CD4-positive, alpha-beta T cell treated with Interleukin-6 for 4 hours (primary cell): ENCODE measurements around the gene STARD5.
A peak's percentile ranks its signal among the peaks of the same experiment; 100 is the strongest.

ENCODE experiments used
- DNase-seq: peaks from one replicate; pipeline ENCODE4 v3.0.0-alpha.2; 2020; ENCODE audit warnings: mixed read lengths

STARD5 gene

DNA sequence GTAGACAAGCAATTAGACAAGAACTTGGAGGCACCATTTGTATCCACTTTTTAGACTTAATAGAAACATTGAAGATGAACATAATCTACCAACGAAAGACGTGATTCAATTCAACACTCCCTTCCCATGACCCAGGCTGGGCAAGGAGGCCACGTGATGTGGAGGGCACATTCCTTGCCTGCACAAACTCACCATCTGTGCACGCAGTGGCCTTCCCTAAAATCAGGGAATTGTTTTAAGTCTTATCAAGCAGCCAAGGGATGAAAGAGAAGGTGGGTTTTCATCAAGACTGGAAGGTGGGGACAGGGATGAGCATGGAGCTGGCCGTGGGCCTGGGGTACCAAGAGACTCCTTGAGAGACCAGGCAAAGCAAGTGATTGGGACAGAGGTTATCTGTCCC lies 13.5 kb downstream of the STARD5 start:
- DNase-seq: no peak

DNA sequence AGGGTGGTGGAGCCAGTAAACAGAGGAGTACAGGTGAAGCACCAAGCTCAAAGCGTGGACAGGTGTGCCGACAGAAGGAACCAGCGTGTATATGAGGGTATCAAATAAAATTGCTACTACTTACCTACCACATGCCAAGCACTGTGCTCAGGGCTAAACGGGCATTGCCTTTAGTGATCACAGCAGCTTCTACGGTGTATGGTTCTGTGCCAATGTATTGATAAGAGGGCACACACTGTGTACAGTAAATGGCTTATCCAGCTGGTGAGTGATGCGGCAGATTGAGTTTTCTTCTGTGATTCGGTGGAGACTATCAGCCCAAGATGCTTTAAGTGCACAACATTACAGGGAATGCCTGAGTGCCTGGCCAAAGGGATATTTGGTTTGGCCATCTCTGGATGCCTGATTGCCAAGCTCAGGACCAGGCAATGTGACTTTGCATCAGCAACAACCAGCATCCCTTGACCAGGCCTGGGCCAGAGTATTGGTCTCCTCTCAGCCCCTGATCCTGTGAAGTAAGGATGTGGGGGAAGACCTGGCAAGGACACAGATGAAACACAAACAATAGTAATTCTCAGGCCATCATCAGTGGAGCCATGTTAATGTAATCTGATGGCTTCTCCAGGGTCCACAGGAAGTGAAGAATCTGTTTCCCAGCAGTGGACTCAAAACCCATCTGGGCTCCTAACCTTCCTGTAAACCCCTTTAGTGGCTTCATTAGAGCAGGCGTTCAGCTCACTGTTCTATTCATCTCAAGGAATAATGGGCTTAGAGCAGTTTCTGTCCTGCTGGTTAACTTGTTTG lies 14.1 kb downstream of the STARD5 start:
- no peak for DNase-seq

DNA sequence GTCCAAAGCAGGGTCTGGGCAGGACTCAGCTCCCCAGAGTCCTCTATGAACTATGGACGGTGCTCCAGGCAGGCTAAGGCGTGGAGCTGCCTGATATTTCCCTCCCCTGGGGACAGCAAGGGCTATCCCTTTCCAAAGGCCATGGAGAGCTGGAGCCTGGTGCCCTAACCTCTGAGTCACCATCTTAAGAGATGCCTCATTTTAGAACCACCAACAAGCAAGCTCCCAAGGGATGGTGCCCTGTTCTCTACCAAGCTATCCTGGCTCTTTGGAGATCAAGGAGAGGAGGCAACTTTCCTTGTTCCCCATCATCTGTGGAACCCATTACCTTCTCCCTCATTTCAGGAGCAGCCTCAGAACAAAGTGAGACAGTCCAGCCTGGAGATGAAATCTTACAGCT lies 15.7 kb downstream of the STARD5 start:
- DNase-seq: no peak

DNA sequence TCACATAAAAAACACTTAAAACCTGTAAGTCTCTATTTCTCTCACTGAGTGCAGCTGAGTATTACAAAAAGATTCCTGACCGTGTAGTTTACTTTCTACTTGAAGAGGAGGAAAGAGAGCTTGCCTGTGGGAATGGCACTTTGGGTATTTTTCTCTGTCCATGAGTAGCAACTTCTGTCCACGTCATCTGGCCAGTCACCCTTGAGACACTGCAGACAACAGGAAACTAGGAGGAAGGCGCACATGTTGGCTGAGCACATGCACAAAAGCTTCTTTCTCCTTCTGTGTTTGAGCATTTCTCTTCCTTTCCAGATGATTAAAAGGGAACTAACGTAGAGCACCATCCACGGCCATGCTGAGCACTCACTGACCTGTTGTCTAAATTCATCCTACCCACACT lies 19.7 kb downstream of the STARD5 start:
- peak; percentile 34 for DNase-seq

DNA sequence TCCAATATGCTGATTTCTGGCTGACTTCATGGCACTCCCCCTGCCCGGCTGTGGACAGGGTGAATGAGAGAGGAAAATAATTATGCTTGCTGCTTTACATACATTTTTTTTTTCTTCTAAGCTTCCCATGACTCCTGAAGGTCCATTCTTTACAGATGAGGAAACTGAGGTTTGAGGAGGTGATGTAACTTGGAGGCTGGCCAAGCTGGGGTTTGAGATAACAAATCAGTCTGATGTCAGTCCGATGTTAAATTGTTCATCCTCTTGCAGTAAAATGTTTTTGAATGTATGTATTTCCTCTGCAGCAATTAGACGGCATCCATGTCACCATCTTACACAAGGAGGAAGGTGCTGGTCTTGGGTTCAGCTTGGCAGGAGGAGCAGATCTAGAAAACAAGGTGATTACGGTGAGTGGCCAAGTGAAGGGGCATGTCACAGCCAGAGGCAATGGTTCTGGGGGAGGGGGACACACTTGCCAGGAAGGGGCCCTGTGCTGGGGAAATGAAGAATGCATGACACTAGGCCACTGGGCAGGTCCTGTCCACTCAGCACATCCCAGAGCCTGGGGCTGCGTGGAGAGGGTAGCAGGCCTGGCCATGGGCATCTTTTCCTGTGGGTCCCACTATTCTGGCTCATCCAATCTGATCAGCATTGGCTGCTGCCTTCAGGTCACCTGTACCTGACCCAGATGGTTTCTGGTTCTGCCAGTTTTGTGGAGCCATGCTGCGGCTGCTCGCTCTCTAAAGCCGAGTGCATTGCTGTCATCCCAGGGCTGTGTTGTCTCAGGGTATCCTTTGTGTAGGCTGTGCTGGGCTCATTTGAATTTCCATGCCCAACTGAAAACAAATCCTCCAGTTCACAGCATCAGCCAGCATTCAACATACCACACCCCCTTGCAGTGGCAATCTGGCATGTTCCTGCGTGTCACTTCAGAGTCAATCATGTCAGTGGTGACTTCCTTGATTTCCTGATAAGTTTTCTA lies 20.4 kb downstream of the STARD5 start:
- DNase-seq: peak; percentile 66

DNA sequence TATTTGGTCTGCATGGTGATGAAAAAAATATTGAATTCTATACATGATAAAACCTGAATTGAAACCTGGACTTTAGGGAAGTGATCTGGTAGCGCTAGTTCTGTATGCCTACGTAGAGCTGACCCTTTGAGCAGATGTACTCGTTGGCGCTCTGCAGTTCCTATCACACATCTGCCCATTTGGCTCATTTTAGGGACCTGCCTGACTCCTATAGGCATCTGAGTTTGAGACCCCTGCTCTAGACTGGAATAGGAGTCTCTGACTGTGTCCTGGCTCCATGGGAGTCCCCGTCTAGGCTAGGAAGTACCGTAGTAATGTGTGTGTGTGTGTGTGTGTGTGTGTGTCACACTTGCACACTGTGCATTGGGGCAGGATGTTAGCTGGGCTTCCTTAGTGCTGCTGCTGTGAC lies 21.2 kb downstream of the STARD5 start:
- peak; percentile 54 for DNase-seq

DNA sequence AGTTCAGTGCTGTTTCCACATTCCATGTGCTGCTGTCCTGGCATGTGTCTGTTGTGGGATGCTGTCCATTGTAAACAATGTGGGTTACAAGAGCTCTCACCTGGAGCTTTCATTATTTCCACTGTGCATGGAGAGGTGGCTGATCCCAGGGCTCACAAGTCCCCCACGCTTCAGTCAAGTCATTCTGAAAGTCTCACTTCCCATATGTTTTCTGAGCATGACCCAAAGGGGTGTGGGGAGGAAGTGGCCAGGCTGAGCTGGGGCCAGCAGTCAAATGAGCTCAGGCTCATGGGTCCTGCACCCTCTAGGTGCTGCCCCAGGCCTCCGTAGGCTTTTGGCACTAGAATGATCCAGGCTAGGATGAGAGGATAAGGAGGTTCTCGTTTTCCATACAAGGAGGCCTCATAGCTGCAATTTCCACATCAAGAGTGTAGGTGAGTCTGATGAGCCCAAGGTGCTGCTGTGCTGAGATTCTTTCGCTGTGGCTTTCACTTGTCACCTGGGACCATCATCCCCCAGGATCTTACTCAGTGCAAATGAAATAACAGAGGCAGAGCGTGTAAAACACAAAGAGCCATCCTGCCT lies 22.0 kb downstream of the STARD5 start:
- DNase-seq: no peak

DNA sequence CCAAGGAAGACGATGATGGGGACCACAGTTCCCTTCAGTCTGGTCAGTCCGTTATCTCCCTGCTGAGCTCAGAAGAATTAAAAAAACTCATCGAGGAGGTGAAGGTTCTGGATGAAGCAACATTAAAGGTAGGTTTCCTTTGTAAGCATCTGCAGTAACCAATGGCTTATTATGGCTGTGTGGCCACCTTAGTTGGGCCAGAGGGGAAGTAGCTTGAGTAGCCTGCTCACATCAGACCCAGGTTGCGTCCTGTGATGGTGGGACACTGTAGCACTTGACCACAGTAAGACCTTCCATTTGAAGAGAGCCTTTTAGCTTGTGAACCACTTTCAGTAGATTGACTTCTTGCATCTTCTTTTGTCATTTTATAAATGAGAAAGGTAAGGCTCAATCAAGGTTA lies 22.6 kb downstream of the STARD5 start:
- no peak for DNase-seq

DNA sequence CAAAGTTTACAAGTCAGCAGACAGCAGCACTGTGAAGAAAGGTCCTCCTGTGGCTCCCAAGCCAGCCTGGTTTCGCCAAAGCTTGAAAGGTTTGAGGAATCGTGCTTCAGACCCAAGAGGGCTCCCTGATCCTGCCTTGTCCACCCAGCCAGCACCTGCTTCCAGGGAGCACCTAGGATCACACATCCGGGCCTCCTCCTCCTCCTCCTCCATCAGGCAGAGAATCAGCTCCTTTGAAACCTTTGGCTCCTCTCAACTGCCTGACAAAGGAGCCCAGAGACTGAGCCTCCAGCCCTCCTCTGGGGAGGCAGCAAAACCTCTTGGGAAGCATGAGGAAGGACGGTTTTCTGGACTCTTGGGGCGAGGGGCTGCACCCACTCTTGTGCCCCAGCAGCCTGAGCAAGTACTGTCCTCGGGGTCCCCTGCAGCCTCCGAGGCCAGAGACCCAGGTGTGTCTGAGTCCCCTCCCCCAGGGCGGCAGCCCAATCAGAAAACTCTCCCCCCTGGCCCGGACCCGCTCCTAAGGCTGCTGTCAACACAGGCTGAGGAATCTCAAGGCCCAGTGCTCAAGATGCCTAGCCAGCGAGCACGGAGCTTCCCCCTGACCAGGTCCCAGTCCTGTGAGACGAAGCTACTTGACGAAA lies 24.2 kb downstream of the STARD5 start:
- DNase-seq: no peak

DNA sequence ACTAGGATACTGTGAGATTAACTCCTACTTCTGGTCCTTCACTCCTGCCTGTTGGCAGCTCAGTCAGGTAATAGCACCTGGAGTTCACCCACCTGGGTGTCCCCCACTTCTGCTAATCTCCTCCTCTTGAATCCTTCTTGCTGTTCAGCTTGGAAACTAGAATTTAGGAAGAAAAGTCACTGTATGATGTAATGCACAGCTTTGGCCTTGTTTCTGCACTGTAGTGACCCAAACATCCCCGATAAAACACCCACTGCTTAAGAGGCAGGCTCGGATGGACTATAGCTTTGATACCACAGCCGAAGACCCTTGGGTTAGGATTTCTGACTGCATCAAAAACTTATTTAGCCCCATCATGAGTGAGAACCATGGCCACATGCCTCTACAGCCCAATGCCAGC lies 24.8 kb downstream of the STARD5 start:
- no peak for DNase-seq

DNA sequence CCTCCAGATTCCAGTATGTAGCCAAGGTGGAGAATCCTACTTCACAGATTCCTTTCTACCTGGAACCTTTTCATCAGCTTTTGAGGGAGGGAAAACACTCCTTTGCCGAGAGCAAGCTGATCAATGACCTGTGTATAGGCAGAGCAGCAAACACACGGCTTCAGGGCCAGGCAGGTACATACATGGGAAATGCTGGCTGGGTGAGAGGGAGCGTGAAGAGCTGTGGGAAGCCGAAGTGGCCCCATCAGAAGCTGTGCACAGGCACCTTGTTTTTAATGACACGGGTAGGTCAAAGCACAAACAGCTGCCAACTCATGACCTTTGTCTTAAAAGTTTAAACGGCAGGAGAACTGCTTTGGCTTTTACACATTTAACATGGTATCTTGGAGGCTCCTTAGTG lies 25.3 kb downstream of the STARD5 start:
- peak; percentile 43 for DNase-seq

DNA sequence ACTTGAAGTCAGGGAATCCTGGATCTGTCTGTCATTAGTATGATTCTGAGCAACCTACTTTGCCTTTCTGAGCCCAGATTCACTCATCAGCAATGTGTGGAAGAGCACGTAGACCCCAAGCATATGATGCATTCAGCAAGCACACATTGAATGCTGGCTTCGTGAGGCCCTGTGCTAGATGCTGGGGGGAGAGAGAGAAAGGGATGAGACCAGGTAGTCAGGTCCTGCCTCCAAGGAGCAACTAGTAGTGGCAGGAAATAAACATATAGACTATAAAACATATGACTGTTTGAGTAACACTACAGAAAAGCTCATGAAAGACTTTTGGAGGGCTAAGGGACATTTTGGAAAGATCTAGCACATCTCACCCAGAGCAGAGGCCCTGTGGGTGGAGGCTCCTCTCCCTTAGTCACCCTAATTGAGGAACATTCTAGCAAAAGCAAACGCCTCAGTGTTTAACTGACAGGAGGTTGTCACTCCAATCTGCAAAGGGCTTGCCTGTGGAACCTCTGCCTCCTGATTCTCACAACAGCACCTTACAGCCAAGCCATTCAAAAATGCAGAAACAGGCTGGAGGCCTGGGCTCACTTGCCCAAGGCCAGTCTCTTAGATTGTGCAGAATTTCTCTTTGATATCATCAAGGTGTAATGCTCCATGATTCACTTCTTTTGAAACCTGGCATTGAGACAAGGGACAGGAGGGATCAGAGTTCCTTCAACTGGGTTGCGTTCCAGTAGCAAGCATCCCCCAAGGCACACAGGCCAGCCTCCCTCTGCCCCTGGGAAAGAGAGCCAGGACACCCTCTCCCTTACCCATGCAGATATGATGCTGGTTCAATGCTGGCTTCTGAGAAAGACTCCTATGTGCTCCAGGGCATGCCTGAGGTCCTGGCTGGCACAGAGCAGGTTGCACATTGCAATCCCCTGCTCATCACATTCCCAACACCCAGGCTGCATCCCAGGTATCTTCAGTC lies 26.1 kb downstream of the STARD5 start:
- peak; percentile 53 for DNase-seq

DNA sequence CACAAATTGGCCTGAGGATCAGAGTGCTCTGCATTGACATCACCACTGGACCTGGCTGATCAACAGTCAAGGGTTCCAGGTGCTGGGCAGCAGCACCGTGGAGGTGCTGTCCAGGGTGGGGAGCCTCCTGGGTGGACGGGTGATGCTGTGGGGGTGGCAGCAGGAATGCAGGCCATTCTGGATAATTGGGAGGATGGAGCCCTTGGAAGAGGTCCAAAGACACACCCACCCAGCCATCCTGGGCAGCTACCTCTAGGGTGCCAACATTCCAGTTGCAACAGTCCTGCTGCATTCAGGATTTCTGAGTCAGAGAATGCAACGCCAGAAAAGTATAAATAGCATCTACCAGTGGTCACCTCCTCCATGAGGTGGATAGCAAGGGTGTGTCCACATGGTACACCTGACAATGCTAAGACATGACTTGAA lies 26.8 kb downstream of the STARD5 start:
- DNase-seq: no peak

DNA sequence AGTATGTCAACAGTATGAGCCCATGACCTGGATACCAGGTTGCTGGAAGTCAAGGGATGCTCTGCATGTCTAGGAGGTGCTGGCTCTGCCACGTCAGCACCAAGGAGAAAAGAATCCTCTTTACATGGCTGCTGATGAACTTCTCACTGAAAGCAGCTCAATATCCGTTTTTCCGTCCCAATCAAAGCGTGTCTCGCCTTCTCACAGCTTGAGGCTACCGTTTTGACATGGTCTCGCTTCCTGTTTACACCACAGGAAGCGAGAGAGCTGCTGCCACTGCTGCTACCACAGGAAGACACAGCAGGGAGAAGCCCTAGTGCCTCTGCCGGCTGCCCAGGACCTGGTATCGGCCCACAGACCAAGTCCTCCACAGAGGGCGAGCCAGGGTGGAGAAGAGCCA lies 27.3 kb downstream of the STARD5 start:
- DNase-seq: peak; percentile 82

DNA sequence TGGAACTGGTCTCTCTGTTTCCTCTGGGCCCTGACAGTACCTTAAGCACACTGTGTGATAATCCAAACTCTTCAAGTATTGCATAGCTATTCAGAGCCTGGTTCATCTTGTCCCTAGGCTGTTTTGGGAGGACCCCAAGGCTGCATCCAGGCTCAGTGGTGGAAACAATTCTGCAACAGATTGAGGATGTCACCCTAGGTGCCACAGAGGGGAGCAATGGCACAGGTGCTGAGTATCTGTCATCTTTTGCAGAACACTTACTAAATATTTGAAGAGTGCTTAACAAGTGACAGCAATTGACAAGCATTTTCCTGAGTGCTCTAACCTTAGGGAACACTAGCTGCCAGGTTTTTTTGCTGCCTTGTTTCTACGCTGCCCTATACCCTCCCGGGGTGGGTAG lies 27.8 kb downstream of the STARD5 start:
- DNase-seq: no peak

DNA sequence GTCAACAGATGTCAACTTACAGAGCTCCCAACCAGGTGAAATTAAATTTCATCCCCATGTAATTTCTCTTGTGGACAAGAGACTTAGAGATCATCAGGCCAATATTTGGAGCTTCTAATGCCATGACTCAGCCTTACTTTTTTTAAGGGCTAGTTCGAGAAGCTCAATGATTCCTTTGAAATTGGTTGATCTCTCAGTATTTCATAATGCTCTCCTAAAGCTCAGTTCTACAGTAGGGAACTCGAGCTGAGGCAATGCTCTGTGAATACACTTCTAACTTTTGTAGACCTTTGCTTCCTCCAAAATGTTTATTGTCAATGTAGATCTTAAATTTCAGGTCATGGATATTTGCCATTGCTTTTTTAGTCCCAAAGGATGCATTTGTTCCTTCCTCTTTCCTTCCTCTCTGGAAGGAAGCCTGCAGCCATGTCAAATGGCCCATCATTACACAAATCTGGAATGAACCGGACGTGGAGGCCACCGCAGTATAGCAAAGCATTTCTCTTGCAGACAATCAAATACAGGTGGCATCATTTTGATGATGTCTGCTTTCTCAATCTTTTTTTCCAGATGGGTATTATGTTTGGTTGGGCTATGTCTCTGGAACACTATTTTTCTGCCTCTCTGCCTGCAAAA lies 28.3 kb downstream of the STARD5 start:
- peak; percentile 34 for DNase-seq

DNA sequence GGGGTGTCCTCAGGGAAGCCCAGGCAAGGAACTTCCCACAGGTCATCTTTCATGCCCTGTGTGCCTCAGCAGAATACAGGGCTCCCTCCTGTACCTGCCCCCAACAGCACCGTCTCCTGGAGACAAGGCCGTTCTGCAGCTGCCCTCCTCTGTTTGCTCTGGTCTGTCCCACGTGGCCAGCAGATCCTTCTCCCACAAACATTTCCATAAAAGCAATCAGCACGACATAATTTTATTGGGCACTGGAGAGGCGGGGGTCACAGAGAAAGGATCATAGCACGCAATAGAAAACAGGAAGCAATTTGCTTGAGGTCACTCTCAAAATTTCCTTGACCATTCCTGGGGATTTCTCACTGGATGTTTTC lies 29.4 kb downstream of the STARD5 start:
- peak; percentile 34 for DNase-seq

DNA sequence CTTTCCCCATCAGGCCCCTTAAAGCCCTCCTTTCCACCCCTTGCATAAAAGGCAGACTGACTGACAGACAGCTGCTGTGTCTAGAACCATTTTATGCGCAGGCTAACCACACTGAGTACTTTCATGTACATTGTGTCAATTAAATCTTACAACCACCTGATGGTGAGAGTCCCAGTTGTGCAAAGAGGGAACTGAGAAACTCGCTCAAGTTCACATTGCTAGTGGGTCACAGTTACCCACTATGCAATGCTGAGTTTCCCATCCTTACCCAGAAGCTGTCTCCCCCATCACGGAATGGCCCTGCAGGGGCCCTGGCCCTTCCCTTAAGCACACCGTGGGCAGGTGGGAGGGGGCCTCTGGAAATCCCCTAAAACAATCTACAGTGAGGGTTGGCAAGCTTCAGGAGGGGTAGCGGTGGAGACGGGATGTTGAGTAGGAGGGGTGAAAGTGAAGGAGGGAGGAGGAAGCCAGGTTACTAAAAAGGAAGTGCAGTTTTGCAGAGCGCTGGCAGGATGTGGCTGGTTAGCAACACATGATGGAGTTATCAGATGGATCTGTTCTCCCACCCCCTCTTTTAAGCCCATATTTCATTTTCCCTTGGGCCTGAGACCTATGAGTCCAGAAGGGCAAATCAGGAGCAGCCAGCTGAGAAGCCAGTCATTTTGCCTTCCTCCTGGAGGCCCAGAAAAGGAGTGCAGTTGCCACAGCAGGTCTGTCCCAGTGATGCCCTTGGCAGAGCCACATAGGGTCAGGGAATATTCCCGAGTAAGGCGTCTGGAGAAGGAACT lies 30.0 kb downstream of the STARD5 start:
- DNase-seq: peak; percentile 82

DNA sequence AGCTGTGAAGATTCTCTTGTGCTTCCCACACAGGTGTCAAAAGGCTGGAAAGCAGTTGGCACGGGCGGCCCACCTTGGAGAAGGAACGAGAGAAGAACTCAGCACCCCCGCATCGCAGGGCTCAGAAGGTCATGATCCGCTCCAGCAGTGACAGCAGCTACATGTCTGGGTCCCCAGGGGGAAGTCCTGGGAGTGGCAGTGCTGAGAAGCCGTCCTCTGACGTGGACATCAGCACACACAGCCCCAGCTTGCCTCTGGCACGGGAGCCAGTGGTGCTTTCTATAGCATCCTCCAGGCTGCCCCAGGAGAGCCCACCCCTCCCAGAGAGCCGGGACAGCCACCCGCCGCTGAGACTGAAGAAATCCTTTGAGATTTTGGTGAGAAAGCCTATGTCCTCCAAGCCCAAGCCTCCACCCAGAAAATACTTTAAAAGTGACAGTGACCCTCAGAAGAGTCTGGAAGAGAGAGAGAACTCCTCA lies 31.4 kb downstream of the STARD5 start:
- peak; percentile 58 for DNase-seq

DNA sequence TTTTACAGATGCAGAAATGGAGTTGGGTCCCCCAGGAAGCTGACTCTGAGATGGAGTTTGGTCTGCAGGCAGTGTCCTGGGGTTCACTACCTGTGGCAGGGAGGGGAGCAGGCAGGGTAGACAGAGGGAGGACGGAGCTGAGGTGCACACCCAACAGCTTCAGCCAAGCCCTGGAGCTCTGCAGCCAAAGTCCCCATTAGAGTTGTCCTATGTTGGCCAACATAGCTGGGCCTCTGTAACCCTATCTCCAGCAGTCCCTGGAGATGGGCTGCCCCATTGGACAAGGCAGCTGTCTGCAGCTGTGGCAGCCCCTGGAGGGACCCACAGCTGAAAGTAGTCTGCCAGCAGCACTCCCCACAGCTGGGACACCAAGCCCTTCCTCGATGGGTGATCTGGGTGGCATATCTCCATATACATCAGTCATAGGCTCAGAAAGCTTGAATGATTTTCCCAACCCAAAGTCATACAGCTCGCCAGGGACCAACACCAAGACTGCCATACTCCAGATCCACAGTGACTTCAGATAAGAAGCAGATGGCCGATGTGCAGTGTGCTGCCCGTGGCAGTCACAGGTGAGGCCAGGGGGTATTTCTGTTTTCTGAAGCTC lies 31.9 kb downstream of the STARD5 start:
- no peak for DNase-seq
